ENCODE data around the gene TXLNG.
"Not testable (repeated sequence)": the region's sequence is repeated elsewhere in the genome, so short reads cannot be mapped to it uniquely, and the experiment has no call there.

Gene TXLNG

GRCh38 chrX:16839219-16839851 is 53.1 kb downstream of the TXLNG start:
- DNase-seq (ENCODE audit: low spot score), result no peak

GRCh38 chrX:16839852-16840460 is 53.7 kb downstream of the TXLNG start:
- no peak for DNase-seq (ENCODE audit: low spot score)

GRCh38 chrX:16842684-16843083 is 56.4 kb downstream of the TXLNG start:
- no peak for DNase-seq (ENCODE audit: low spot score)

- DNase-seq (ENCODE audit: low spot score), result no peak
Observed at GRCh38 chrX:16843208-16843909, 57.1 kb downstream of the TXLNG start.

- DNase-seq (ENCODE audit: low spot score), result no peak
Observed at GRCh38 chrX:16845686-16846085, 59.4 kb downstream of the TXLNG start.

- no peak for DNase-seq (ENCODE audit: low spot score)
Observed at GRCh38 chrX:16848541-16848940, 62.3 kb downstream of the TXLNG start.

GRCh38 chrX:16851421-16851820 is 65.2 kb downstream of the TXLNG start:
- DNase-seq (ENCODE audit: low spot score), result no peak

GRCh38 chrX:16851827-16852226 is 65.6 kb downstream of the TXLNG start:
- DNase-seq (ENCODE audit: low spot score), result no peak

- DNase-seq (ENCODE audit: low spot score), result no peak
Observed at GRCh38 chrX:16852617-16853179, 66.4 kb downstream of the TXLNG start.

GRCh38 chrX:16853537-16853936 is 67.3 kb downstream of the TXLNG start:
- no peak for DNase-seq (ENCODE audit: low spot score)

- DNase-seq (ENCODE audit: low spot score), result no peak
Observed at GRCh38 chrX:16855363-16856075, 69.3 kb downstream of the TXLNG start.

- not testable (repeated sequence) for DNase-seq (ENCODE audit: low spot score)
Observed at GRCh38 chrX:16856076-16856404, 69.8 kb downstream of the TXLNG start.

GRCh38 chrX:16856744-16857143 is 70.5 kb downstream of the TXLNG start:
- DNase-seq (ENCODE audit: low spot score), result no peak

- no peak for DNase-seq (ENCODE audit: low spot score)
Observed at GRCh38 chrX:16862829-16863228, 76.6 kb downstream of the TXLNG start.

GRCh38 chrX:16867947-16868346 is 81.7 kb downstream of the TXLNG start:
- no peak for DNase-seq (ENCODE audit: low spot score)

- DNase-seq (ENCODE audit: low spot score), result no peak
Observed at GRCh38 chrX:16868920-16869319, 82.7 kb downstream of the TXLNG start.

- DNase-seq (ENCODE audit: low spot score), result no peak
Observed at GRCh38 chrX:16869393-16870094, 83.3 kb downstream of the TXLNG start.

GRCh38 chrX:16870095-16870861 is 84.0 kb downstream of the TXLNG start, which contains the start of gene RBBP7:
TSS of gene RBBP7 (minus strand) at chrX:16870362. CDS start at chrX:16870053, 309 bp downstream.
- peak; percentile 94 for DNase-seq (ENCODE audit: low spot score)

- peak; percentile 65 for DNase-seq (ENCODE audit: low spot score)
Observed at GRCh38 chrX:16870862-16871815, 84.9 kb downstream of the TXLNG start.

- no peak for DNase-seq (ENCODE audit: low spot score)
Observed at GRCh38 chrX:16873106-16873505, 86.8 kb downstream of the TXLNG start.

Measured in left forelimb (tissue), 1 donor.